Kidney glomerular epithelial cell (primary cell): ENCODE data around the gene PAX5.

Source experiments
- DNase-seq: peaks from one replicate; lab custom pipeline; 2025; lab: John Stamatoyannopoulos, UW

Gene PAX5

GRCh38 chr9:36858805-36859375 is 175.2 kb downstream of the PAX5 start:
- no peak for DNase-seq

GRCh38 chr9:36855448-36856315 is 178.4 kb downstream of the PAX5 start:
- DNase-seq, result no peak

GRCh38 chr9:36854751-36855150 is 179.3 kb downstream of the PAX5 start:
- DNase-seq, result no peak

GRCh38 chr9:36854034-36854433 is 180.0 kb downstream of the PAX5 start:
- DNase-seq, result no peak

- DNase-seq, result no peak
Measured at GRCh38 chr9:36853233-36853632, 180.8 kb downstream of the PAX5 start.

GRCh38 chr9:36849943-36850342 is 184.1 kb downstream of the PAX5 start:
- DNase-seq, result no peak

GRCh38 chr9:36848946-36849345 is 185.1 kb downstream of the PAX5 start:
- no peak for DNase-seq

- peak; percentile 45 for DNase-seq
Measured at GRCh38 chr9:36847781-36848673, 186.0 kb downstream of the PAX5 start.

GRCh38 chr9:36846621-36847020 is 187.4 kb downstream of the PAX5 start:
- DNase-seq, result no peak

- DNase-seq, result no peak
Measured at GRCh38 chr9:36845844-36846243, 188.2 kb downstream of the PAX5 start.

- DNase-seq, result no peak
Measured at GRCh38 chr9:36844961-36845360, 189.1 kb downstream of the PAX5 start.

GRCh38 chr9:36843964-36844363 is 190.1 kb downstream of the PAX5 start:
- DNase-seq, result no peak

- no peak for DNase-seq
Measured at GRCh38 chr9:36842560-36843530, 191.2 kb downstream of the PAX5 start.

GRCh38 chr9:36840898-36841536 is 193.1 kb downstream of the PAX5 start:
- no peak for DNase-seq

GRCh38 chr9:36839131-36839885 is 194.8 kb downstream of the PAX5 start:
- DNase-seq, result no peak

- no peak for DNase-seq
Measured at GRCh38 chr9:36837431-36838405, 196.3 kb downstream of the PAX5 start.

GRCh38 chr9:36836486-36836885 is 197.6 kb downstream of the PAX5 start:
- DNase-seq, result no peak

- DNase-seq, result no peak
Measured at GRCh38 chr9:36835271-36835996, 198.6 kb downstream of the PAX5 start.
